Gastroesophageal sphincter (tissue), 3 donors: ENCODE data around the gene CPA4.

ENCODE experiments used
- CTCF ChIP-seq, 4 experiments: fragments of 200-600 bp in 2 of 4; fragments of 450-650 bp in 2 of 4; sonication (generic) in 1 of 4; IDR thresholded peaks; one replicate each; pipeline ENCODE4 v1.5.1; 2017 to 2019; ENCODE audit warnings: antibody characterized with exemption in 4 of 4, mild to moderate bottlenecking in 2 of 4, moderate library complexity in 2 of 4
- EP300 ChIP-seq: sonication (generic); formaldehyde crosslinking; IDR thresholded peaks from one replicate; pipeline ENCODE4 v1.6.1; 2017; ENCODE audit warnings: antibody characterized with exemption, mild to moderate bottlenecking
- POLR2A ChIP-seq, 2 donors: fragments of 450-650 bp; IDR thresholded peaks; one replicate each; pipeline ENCODE4 v1.6.1; 2017; ENCODE audit warnings: antibody characterized with exemption in 2 of 2, mild to moderate bottlenecking in 2 of 2, moderate library complexity in 1 of 2
- POLR2AphosphoS5 ChIP-seq: sonication (generic); formaldehyde crosslinking; IDR thresholded peaks from one replicate; pipeline ENCODE4 v1.6.1; 2017; ENCODE audit warnings: antibody characterized with exemption

- TF ChIP-seq POLR2A (IDR thresholded peaks at IDR 0.05) (no peak), EP300 (no peak), CTCF (IDR thresholded peaks at IDR 0.05) (no peak), POLR2AphosphoS5 (no peak)
Measured at GRCh38 chr7:130338233-130338632, 45.3 kb downstream of the CPA4 start.
